GM21367 (cell line): Measurements from ENCODE around the gene MIGA2.
"Not testable (repeated sequence)": the region's sequence is repeated elsewhere in the genome, so short reads cannot be mapped to it uniquely, and the experiment has no call there.

ENCODE experiments used
- ATAC-seq: cut with Tn5 transposase; IDR thresholded peaks from one replicate; pipeline ENCODE4 v1.9.1; 2021; ENCODE audit not compliant: unreplicated experiment

MIGA2 gene

DNA sequence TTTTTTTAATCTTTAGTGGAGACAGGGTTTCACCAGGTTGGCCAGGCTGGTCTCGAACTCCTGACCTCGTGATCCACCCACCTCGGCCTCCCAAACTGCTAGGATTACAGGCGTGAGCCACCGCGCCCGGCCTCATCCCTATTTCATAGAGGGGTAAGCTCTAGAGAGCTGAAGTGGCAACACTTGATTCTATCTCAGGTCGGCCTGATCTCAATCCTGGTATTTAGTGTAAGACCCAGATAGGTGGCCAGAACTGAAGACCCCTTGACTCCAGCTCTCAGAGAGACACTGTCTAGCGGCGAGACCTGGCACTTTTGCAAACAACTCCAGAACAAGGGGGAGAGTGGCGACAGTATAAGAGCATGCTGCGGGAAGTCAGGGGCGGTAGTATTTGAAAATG, 588 bp upstream of the MIGA2 start:
- ATAC-seq, result not testable (repeated sequence)

DNA sequence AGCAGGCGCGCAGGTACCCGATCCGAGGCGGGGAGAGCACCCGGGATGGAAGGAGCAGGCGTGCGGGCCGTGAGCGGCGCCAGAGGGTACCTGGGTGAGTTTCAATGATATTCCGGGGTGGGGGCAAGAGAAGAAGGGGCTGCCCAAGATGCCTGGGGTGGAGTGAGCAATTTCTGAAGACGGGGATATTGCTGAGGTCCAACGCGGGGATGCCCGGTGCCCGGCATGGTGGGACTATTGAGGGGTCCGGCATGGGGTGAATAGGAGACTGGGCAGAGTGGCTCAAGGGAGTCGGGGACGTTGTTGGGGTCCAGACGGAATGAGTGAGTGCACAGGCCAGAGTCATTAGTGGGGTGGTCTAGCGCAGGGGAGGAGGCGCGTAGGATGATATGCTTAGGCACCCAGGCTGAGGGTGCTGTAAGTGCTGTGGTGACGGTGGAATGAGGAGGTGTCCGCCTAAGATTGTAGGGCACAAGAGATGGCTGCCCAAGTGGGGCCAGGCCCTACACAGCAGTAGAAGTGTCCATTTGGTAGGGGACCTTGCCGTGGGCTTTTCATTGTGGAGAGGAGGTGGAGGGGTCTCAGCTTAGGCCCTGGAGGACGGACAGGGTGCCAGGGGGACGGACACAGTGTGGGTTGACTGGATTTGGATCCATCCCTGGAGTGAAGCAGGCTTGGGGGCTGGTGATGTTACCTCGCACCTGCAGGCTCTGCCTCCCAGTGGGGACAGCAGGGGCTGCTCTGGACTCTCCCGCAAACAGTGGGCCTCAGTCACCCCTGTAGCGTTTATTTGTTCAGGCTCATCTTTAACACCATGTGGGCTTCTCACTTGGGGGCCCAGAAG, 719 bp downstream of the MIGA2 start:
- no peak for ATAC-seq

DNA sequence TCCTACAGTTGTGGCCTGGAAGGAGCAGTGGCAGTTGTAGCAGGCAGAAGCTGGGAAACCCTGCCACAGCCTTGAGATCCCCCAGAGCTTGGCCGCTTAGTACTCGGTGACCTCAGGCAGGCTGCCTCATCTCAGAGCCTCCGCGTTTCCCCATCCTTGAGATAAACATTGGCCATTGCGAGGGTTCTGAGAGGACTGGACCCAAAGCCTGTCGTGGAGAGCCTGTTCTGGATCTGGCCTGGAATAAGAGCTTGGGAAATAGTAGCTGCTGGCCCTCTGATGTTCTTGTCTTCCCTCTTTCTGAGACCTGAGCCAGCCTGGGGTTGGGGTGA, 1.3 kb downstream of the MIGA2 start:
- no peak for ATAC-seq

DNA sequence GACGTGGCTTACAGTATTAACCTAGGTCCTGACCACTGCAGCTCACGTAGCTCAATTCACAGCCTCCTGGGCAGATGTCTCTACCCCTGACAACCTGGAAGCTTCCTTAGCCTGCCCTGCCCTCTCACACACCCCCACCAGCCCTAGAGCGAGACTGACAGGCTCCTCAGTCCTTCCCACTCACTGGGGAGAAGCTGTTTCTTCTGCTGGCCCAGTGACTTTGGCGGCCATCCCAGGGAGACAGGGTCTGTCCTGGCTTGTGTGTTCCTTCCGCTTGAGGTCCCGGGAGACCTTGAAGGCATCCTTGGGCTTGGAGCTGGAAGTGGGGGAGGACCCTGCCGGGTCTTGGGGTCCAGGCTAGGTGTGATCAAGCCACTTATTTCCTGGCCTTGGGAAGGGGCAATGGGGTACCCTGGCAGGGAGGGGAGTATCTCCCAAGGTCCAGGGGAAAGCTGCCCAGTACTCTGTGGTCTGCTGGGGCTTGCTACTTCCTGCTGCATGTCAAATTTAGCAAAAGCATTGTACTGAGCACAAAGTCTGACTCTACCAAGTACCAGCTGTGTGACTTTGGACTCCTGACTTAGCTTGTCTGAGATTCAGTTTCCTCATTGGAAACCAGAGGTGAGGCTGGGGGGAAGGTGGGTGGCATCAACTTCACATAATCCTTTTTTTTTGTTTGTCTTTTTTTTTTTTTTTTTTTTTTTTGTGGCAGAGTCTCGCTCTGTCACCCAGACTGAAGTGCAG, 1.9 kb downstream of the MIGA2 start:
- no peak for ATAC-seq

GRCh38 chr9:129040113-129040643, 3.8 kb downstream of the MIGA2 start:
- ATAC-seq, result no peak

DNA sequence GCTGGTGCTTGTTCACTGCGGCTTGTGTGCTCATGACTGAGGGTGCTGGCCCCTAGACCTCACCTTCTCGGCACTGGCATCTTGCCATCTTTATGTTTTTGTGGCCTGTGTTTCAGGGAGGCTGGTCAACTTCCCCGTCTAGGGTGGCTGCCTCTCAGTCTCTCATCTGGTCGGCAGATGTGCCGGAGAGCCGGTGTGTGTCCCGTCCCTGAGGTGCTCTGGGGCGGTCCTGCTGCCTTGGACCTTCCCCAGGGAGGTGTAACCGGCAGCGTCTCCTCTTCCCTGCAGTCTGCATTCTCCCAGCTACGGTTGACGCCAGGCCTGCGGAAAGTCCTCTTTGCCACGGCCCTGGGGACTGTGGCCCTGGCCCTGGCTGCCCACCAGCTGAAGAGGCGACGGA, 5.6 kb downstream of the MIGA2 start:
- ATAC-seq, result no peak

DNA sequence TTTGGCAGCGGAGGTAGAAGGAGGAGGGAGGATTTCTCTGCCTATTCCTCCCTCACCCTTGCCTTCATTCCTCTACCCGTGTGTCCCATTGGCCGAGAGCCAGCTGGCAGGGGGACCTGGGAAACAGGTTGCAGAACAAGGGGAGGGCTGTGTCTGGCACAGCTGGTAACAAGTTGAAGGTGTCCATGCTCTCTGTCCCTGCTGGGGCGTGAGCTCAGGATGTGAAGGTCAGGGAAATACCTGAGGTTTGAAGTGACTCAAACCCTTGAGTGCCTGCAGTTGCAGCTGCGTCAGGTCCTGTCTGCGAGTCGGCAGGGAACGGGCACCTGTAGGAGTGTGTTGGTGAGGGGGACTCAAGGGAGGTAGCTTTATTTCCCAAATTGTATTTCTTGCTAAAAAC, 16.2 kb downstream of the MIGA2 start:
- ATAC-seq, result no peak

DNA sequence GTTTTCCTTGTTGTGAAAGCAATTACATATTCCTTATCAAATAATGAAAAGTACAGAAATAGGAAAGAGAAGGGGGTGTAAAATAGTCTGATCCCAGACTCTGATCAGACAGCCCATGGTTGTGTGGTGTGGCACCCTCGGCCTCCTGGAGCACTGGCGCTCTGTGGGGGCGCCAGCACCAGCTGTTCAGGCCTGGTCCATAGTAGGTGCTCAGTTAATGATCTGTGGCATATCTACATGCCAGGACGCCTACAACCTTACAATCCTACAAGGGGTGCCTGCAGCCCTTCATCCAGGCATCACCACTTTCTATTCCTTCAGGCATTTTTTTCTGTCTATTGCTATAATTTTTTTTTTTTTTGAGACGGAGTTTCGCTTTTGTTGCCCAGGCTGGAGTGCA, 16.6 kb downstream of the MIGA2 start:
- no peak for ATAC-seq

DNA sequence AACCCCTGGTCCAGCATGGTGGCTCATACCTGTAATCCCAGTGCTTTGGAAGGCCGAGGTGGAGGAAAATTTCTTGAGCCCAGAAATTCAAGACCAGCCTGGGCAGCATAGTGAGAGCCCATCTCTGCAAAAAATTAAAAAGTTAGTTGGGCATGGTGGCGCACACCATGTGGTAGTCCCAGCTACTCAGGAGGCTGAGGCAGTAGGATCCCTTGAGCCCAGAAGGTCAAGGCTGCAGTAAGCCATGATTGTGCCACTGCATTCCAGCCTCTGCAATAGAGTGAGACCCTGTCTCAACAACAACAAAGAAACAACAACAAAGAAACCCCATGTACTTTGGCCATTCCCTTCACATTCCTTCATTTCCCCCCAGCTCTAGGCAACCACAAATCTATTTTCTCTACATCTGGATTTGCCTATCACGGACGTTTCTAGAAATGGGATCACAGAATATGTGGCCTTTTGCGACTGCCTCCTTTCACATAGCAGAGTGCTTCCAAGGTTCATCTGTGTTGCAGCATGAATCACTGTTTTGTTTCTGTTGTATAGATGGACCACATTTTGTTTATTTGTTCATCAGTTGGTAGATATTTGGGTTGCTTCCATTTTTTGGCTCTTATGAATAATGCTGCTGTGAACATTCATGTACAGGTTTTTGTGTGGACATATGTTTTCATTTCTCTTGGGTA, 17.9 kb downstream of the MIGA2 start:
- no peak for ATAC-seq

GRCh38 chr9:129058965-129059795, 22.8 kb downstream of the MIGA2 start:
- no peak for ATAC-seq

DNA sequence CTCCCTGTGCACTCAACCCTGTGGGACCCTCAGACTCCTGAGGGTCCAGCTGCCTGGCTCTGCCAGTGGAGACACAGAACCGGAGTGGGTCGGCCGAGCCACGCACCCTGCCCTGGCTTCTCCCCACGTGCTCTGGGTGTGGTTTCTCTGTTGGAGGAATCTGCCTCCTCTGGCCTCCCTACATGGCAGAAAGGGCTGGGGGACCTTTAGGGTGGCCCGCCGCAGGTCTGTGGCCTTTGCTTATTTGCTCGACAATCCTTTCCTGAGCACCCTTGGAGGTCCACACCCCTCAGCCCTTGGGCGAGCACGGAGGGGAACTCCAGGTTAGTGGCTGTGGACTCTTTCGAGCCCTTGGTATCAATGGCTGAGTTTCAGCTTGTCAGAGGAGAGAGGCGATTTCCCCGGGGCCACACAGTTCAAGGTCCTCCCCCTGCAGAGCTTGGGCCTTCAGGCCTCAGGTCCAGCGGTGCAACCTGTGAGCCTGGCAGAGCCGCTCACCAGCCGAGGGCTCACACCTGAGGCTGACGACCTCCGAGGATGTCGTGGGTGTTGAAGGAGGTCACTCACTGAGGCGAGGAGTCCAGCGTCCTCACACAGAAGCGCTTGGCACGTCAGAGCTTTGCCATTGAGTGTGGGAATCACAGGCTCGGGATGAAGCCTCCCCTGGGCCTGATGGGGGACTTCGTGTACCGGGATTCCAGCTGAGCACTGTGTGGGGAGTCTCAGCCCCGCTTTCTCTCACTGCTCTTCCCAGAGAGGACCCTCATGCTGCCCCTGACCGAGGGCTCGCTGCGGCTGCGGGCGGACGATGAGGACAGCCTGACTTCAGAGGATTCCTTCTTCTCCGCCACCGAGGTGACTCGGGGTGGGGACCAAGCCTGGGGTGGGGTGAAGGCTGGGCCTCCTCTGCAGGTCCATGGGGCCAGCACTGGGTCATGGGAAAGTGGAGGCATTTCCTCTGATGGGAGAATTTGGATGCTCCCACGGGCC, 23.7 kb downstream of the MIGA2 start:
- no peak for ATAC-seq

GRCh38 chr9:129060991-129061390, 24.6 kb downstream of the MIGA2 start:
- ATAC-seq, result no peak

- no peak for ATAC-seq
Measured at GRCh38 chr9:129063061-129063460, 26.6 kb downstream of the MIGA2 start.

DNA sequence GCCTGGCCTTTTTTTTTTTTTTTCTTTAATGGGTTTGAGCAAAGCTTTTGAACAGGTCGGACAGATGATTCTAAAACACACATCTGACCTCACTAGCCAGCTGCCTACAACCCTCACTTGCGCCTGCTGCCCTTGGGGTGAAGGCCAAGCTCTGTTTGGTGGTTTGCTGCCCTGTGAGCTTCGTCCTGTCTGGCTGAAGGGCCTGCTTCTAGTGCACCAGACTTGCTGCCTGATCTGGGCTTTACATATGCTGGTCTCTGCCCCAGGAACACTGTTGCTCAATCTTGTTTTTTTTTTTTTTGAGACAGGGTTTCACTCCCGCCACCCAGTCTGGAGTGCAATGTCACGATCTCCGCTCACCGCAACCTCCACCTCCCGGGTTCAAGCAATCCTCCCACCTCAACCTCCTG, 28.1 kb downstream of the MIGA2 start:
- ATAC-seq, result no peak

DNA sequence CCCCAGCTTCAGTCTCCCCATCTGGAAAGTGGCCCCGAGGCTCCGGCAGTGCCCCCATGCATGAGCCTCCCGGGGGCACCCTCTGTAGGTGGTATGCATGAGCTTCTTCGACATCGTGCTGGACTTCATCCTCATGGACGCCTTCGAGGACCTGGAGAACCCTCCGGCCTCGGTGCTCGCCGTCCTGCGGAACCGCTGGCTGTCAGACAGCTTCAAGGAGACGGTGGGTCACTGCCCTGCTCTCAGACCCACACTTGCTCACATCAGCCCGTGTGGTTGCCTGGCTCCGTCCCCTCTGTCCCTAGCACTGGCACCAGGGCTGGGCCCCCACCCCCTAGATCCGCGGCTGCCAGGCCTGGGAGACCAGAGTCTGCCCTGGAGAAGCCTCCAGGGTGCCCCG, 31.7 kb downstream of the MIGA2 start:
- ATAC-seq, result no peak

GRCh38 chr9:129068990-129069861, 32.8 kb downstream of the MIGA2 start:
- peak; percentile 72 for ATAC-seq

GRCh38 chr9:129069862-129070641, 33.6 kb downstream of the MIGA2 start:
- ATAC-seq, result no peak
